Right atrium auricular region (tissue), 2 donors: ENCODE data around the gene DNAJC7. TPM values are rescaled to one million over a fixed set of nuclear protein-coding genes. Genes with fewer than 3 reads are reported as not detected.

ENCODE experiments used
- DNase-seq: peaks from one replicate; pipeline ENCODE4 v3.0.0-alpha.2; 2019; ENCODE audit warnings: low spot score
- H3K27ac ChIP-seq, 2 donors: fragments of 200-600 bp; sonication (generic); 1 replicate in 1 of 2; 2 replicates in 1 of 2; pipeline ENCODE4 v1.5.1; 2016 to 2019
- H3K27me3 ChIP-seq, 2 donors: fragments of 200-600 bp; sonication (generic); one replicate each; pipeline versions ENCODE4 v1.5.1 to v1.6.0; 2017 to 2019
- H3K36me3 ChIP-seq: fragments of 200-600 bp; sonication (generic); one replicate; pipeline ENCODE4 v1.5.1; 2016
- H3K4me1 ChIP-seq, 2 donors: fragments of 200-600 bp; sonication (generic); one replicate each; pipeline versions ENCODE4 v1.5.1 to v1.6.0; 2017 to 2019
- H3K4me3 ChIP-seq, 2 donors: fragments of 200-600 bp; sonication (generic); 1 replicate in 1 of 2; 2 replicates in 1 of 2; pipeline ENCODE4 v1.5.1; 2017 to 2019; ENCODE audit warnings: mild to moderate bottlenecking in 1 of 2, moderate library complexity in 1 of 2
- H3K9me3 ChIP-seq, 2 donors: fragments of 200-600 bp; sonication (generic); one replicate each; pipeline ENCODE4 v1.5.1; 2019
- CTCF ChIP-seq, 2 donors: fragments of 200-600 bp; sonication (generic); IDR thresholded peaks; one replicate each; pipeline ENCODE4 v1.5.1; 2019; ENCODE audit warnings: antibody characterized with exemption in 2 of 2
- total RNA-seq, 2 donors: library from RNA; depleted of rRNA; stranded (reverse); fragments of >200 nt; gene quantifications; one replicate each; pipeline ENCODE4 v1.1.0, GENCODE V29; 2016

Gene DNAJC7
- total RNA-seq, 2 donors from 2014 or later = 42.7 to 47.1 TPM

- H3K27me3 ChIP-seq = no peaks in the 10 kb centered on the region
- no peaks in the 10 kb centered on the region for H3K9me3 ChIP-seq
- no peak for DNase-seq
- H3K4me1 ChIP-seq = peaks cover 0 to 12% of the 10 kb centered on the region in 2 donors
- no peaks in the 10 kb centered on the region for H3K36me3 ChIP-seq
- H3K4me3 ChIP-seq = no peak overlapping the region
- no peak overlapping the region for H3K27ac ChIP-seq
- TF ChIP-seq CTCF (IDR thresholded peaks at IDR 0.05) = no peak
Observed at GRCh38 chr17:42059815-42060214, 42.6 kb upstream of the DNAJC7 start.

DNA sequence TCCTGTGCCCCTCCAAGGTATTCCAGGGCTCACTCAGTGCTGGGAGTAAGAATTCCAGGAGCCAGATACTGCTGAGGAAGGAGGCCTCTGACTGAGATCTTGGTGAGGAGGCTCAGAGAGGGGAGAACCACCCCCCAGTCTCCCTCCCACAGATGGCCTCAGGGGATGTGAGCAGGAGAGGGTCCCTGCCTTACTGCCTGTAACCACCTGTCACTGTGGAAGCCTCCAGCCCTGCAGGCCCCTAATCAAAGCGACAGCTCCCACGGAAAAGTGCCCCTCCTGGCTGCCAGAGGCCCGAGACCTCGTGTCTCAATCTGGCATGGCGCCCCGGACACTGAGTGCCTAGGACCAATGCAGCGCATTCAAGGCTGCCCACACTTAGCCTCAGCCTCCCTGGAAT, 40.8 kb upstream of the DNAJC7 start:
- Histone ChIP-seq H3K4me3 (no peak overlapping the region), H3K27me3 (peaks cover 0 to 8% of the 10 kb centered on the region in 2 donors)

GRCh38 chr17:42056635-42057034, 39.4 kb upstream of the DNAJC7 start:
- DNase-seq = no peak
- no peaks in the 10 kb centered on the region for H3K4me1 ChIP-seq
- H3K27ac ChIP-seq = no peak overlapping the region
- no peaks in the 10 kb centered on the region for H3K9me3 ChIP-seq
- H3K4me3 ChIP-seq = no peak overlapping the region
- TF ChIP-seq CTCF (IDR thresholded peaks at IDR 0.05) = no peak
- H3K36me3 ChIP-seq = no peaks in the 10 kb centered on the region
- peaks cover 0 to 8% of the 10 kb centered on the region in 2 donors for H3K27me3 ChIP-seq

More for the DNA sequence above, 40.8 kb upstream of the DNAJC7 start:
- H3K36me3 ChIP-seq = no peaks in the 10 kb centered on the region
- no peaks in the 10 kb centered on the region for H3K9me3 ChIP-seq
- no peak overlapping the region for H3K27ac ChIP-seq
- no peak for TF ChIP-seq CTCF (IDR thresholded peaks at IDR 0.05)
- H3K4me1 ChIP-seq = peaks cover 0 to under 1% of the 10 kb centered on the region in 2 donors
- no peak for DNase-seq

- TF ChIP-seq CTCF (IDR thresholded peaks at IDR 0.05) = no peak
- no peak for DNase-seq
- no peak overlapping the region for H3K4me3 ChIP-seq
- peaks cover 0 to 3% of the 10 kb centered on the region in 2 donors for H3K4me1 ChIP-seq
- H3K27me3 ChIP-seq = peaks cover 0 to 8% of the 10 kb centered on the region in 2 donors
- H3K27ac ChIP-seq = no peak overlapping the region
- H3K9me3 ChIP-seq = no peaks in the 10 kb centered on the region
- H3K36me3 ChIP-seq = no peaks in the 10 kb centered on the region
Observed at GRCh38 chr17:42055496-42055895, 38.3 kb upstream of the DNAJC7 start.

- H3K4me3 ChIP-seq = no peak overlapping the region
- H3K4me1 ChIP-seq = peaks cover 0 to 6% of the 10 kb centered on the region in 2 donors
- H3K9me3 ChIP-seq = no peaks in the 10 kb centered on the region
- H3K27me3 ChIP-seq = peaks cover 0 to 8% of the 10 kb centered on the region in 2 donors
- no peaks in the 10 kb centered on the region for H3K36me3 ChIP-seq
- H3K27ac ChIP-seq = no peak overlapping the region
- TF ChIP-seq CTCF (IDR thresholded peaks at IDR 0.05) = no peak
- DNase-seq = no peak
Observed at GRCh38 chr17:42055027-42055426, 37.8 kb upstream of the DNAJC7 start.
